Fibroblast of the aortic adventitia (primary cell): ENCODE results near the gene ZNF609. TPM values are rescaled to one million over a fixed set of nuclear protein-coding genes. Genes with fewer than 3 reads are reported as not detected.

Source experiments
- DNase-seq: peaks from one replicate; pipeline ENCODE4 v3.0.0-alpha.2; 2010; ENCODE audit warnings: low read depth
- H3K4me3 ChIP-seq: 2 replicates; pipeline ENCODE4 v1.5.1; 2011; ENCODE audit warnings: low read depth, mild to moderate bottlenecking, control low read depth, low read length, moderate library complexity
- CTCF ChIP-seq: IDR thresholded peaks from 2 replicates; pipeline ENCODE4 v1.5.1; 2011; ENCODE audit warnings: mild to moderate bottlenecking, low read length, control low read depth, inconsistent platforms; ENCODE audit not compliant: insufficient read depth
- total RNA-seq: library from RNA; depleted of rRNA; stranded (reverse); fragments of >200 nt; gene quantifications from 2 replicates; pipeline ENCODE4 v1.2.3, GENCODE V29; 2012; ENCODE audit warnings: low replicate concordance

ZNF609 gene, protein sequence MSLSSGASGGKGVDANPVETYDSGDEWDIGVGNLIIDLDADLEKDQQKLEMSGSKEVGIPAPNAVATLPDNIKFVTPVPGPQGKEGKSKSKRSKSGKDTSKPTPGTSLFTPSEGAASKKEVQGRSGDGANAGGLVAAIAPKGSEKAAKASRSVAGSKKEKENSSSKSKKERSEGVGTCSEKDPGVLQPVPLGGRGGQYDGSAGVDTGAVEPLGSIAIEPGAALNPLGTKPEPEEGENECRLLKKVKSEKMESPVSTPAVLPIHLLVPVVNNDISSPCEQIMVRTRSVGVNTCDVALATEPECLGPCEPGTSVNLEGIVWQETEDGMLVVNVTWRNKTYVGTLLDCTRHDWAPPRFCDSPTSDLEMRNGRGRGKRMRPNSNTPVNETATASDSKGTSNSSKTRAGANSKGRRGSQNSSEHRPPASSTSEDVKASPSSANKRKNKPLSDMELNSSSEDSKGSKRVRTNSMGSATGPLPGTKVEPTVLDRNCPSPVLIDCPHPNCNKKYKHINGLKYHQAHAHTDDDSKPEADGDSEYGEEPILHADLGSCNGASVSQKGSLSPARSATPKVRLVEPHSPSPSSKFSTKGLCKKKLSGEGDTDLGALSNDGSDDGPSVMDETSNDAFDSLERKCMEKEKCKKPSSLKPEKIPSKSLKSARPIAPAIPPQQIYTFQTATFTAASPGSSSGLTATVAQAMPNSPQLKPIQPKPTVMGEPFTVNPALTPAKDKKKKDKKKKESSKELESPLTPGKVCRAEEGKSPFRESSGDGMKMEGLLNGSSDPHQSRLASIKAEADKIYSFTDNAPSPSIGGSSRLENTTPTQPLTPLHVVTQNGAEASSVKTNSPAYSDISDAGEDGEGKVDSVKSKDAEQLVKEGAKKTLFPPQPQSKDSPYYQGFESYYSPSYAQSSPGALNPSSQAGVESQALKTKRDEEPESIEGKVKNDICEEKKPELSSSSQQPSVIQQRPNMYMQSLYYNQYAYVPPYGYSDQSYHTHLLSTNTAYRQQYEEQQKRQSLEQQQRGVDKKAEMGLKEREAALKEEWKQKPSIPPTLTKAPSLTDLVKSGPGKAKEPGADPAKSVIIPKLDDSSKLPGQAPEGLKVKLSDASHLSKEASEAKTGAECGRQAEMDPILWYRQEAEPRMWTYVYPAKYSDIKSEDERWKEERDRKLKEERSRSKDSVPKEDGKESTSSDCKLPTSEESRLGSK (N-terminal part only)
- total RNA-seq, result 19.3 and 38.8 TPM in 2 replicates

GRCh38 chr15:64460206-64460723, at the start of gene ZNF609:
Gene ZNF609, plus strand, starts transcription at chr15:64460578. Its CDS starts 38,842 bp downstream, at chr15:64499420.
- TF ChIP-seq CTCF, result no peak
- peak within 1 kb of the TSS; percentile 79 for H3K4me3 ChIP-seq
- peak; percentile 95 for DNase-seq

GRCh38 chr15:64412216-64412615, 48.2 kb upstream of the ZNF609 start:
- no peak for DNase-seq
- no peak overlapping the region for H3K4me3 ChIP-seq
- TF ChIP-seq CTCF, result no peak

DNA sequence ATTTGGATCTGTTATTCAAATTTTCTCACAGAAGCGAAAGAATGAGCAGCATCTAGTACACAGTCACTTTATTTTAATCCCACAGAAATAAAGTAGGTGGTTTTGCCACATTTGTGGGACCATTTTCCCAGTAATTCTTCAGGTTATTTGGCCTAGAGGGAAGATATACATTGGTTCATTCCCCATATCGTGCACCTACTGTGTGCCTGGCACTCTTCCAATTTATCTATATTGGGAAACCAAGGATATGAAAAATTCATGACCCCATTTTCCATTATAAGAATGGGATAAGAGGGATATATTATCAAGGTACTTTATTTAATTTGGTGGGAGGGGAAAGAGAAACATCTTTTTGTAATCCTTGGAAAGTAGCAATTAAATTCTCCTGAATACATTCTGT, 37.7 kb upstream of the ZNF609 start:
- H3K4me3 ChIP-seq, result no peak overlapping the region
- no peak for DNase-seq
- no peak for TF ChIP-seq CTCF

GRCh38 chr15:64423970-64424369, 36.4 kb upstream of the ZNF609 start:
- DNase-seq, result no peak
- H3K4me3 ChIP-seq, result no peak overlapping the region
- no peak for TF ChIP-seq CTCF

GRCh38 chr15:64425221-64425620, 35.2 kb upstream of the ZNF609 start:
- H3K4me3 ChIP-seq, result no peak overlapping the region
- TF ChIP-seq CTCF, result no peak
- DNase-seq, result no peak

- peak; percentile 75 for DNase-seq
- peak; percentile 19 for TF ChIP-seq CTCF
Observed at GRCh38 chr15:64426845-64427465, 33.4 kb upstream of the ZNF609 start.

More at GRCh38 chr15:64426845-64427465, 33.4 kb upstream of the ZNF609 start:
- H3K4me3 ChIP-seq, result no peak overlapping the region
